Keratinocyte (primary cell): ENCODE results near the gene SOX5. TPM values are rescaled to one million over a fixed set of nuclear protein-coding genes. Genes with fewer than 3 reads are reported as not detected.

Experiments
- DNase-seq: peaks from one replicate; pipeline ENCODE4 v3.0.0-alpha.2; 2011; ENCODE audit warnings: low read depth, missing footprints, low spot score
- FAIRE-seq: peaks from 2 replicates; lab custom pipeline; 2011; peaks lifted over from hg19 to GRCh38; lab: Jason Lieb, UNC
- H2AFZ ChIP-seq: 2 replicates; pipeline ENCODE4 v1.6.0; 2012; ENCODE audit warnings: low read length, control low read depth, inconsistent platforms; ENCODE audit not compliant: control insufficient read depth
- H3K27ac ChIP-seq: 2 replicates; pipeline ENCODE4 v1.5.1; 2011; ENCODE audit warnings: low read length; ENCODE audit not compliant: control insufficient read depth, insufficient read depth
- H3K27me3 ChIP-seq: 3 replicates; pipeline ENCODE4 v1.6.0; 2011; ENCODE audit warnings: low read length; ENCODE audit not compliant: control insufficient read depth, insufficient read depth; ENCODE audit errors: extremely low read depth
- H3K36me3 ChIP-seq, 2 experiments: 2 replicates in 1 of 2; 3 replicates in 1 of 2; pipeline ENCODE4 v1.5.1; 2011; ENCODE audit warnings: low read length in 2 of 2, mild to moderate bottlenecking in 1 of 2; ENCODE audit not compliant: control insufficient read depth in 2 of 2, insufficient read depth in 2 of 2; ENCODE audit errors: extremely low read depth in 1 of 2
- H3K4me1 ChIP-seq: 3 replicates; pipeline ENCODE4 v1.5.1; 2011; ENCODE audit warnings: low read length; ENCODE audit not compliant: control insufficient read depth, insufficient read depth; ENCODE audit errors: extremely low read depth
- H3K4me2 ChIP-seq: 3 replicates; pipeline ENCODE4 v1.6.0; 2011; ENCODE audit warnings: low read depth, low read length; ENCODE audit not compliant: control insufficient read depth, insufficient read depth; ENCODE audit errors: extremely low read depth
- H3K4me3 ChIP-seq, 3 experiments: fragments of 200-600 bp in 1 of 3; sonication (generic) in 1 of 3; 2 replicates in 2 of 3; 3 replicates in 1 of 3; pipeline ENCODE4 v1.5.1; 2011 to 2016; ENCODE audit warnings: low read length in 3 of 3, mild to moderate bottlenecking in 3 of 3, control low read depth in 2 of 3, inconsistent platforms in 1 of 3, low read depth in 1 of 3, mixed read lengths in 1 of 3, mixed run types in 1 of 3, moderate library complexity in 1 of 3; ENCODE audit not compliant: control insufficient read depth in 2 of 3, insufficient read depth in 2 of 3; ENCODE audit errors: extremely low read depth in 1 of 3
- H3K79me2 ChIP-seq: 2 replicates; pipeline ENCODE4 v1.6.0; 2012; ENCODE audit warnings: low read length; ENCODE audit not compliant: control insufficient read depth, insufficient read depth
- H3K9ac ChIP-seq: 3 replicates; pipeline ENCODE4 v1.6.0; 2011; ENCODE audit warnings: low read length; ENCODE audit not compliant: control insufficient read depth, insufficient read depth; ENCODE audit errors: extremely low read depth
- H3K9me1 ChIP-seq: 3 replicates; pipeline ENCODE4 v1.6.0; 2011; ENCODE audit warnings: low read length; ENCODE audit not compliant: control insufficient read depth, insufficient read depth; ENCODE audit errors: extremely low read depth
- H3K9me3 ChIP-seq: 2 replicates; pipeline ENCODE4 v1.5.1; 2012; ENCODE audit warnings: low read depth, low read length; ENCODE audit not compliant: control insufficient read depth
- H4K20me1 ChIP-seq: 3 replicates; pipeline ENCODE4 v1.6.0; 2011; ENCODE audit warnings: low read length; ENCODE audit not compliant: control insufficient read depth, insufficient read depth; ENCODE audit errors: extremely low read depth
- EZH2 ChIP-seq: IDR thresholded peaks from one replicate; pipeline ENCODE4 v1.6.1; 2012; ENCODE audit warnings: inconsistent platforms, mild to moderate bottlenecking, low read length, moderate library complexity
- dilution Hi-C: fragments of 300-500 bp; cut with MboI; formaldehyde crosslinking; loops from one replicate; pipeline ENCODE4 v1.7.0; 2020; ENCODE audit warnings: low sequenced_read_pairs; ENCODE audit not compliant: extremely low pct_ligation_motif_present
- polyA plus RNA-seq, 5 experiments: library from polyadenylated mRNA; depleted of rRNA in 3 of 5; stranded (reverse) in 3 of 5; stranded (forward) in 1 of 5; unstranded in 1 of 5; fragments of >200 nt; gene quantifications; 1 replicate in 1 of 5; 2 replicates in 3 of 5; 3 replicates in 1 of 5; pipeline versions ENCODE4 v1.2.1 to v1.2.3, GENCODE V29; 2011 to 2012; ENCODE audit warnings: missing spikeins in 2 of 5, low read depth in 1 of 5, low replicate concordance in 1 of 5
- TF ChIP-seq, protein P1 (sequence below), 3 experiments: IDR thresholded peaks in 1 of 3; conservative IDR thresholded peaks in 1 of 3; optimal IDR thresholded peaks in 1 of 3; 2 replicates in 2 of 3; 3 replicates in 1 of 3; pipeline versions ENCODE3 to v1.5.1; 2011; ENCODE audit warnings: low read length in 3 of 3, mild to moderate bottlenecking in 3 of 3, moderate library complexity in 2 of 3, control low read depth in 1 of 3, inconsistent platforms in 1 of 3; ENCODE audit not compliant: insufficient read depth in 2 of 3; ENCODE audit errors: extremely low read depth in 1 of 3

Gene SOX5
- polyA plus RNA-seq, 1 donor (not counting 4 experiments of a cell fraction or from before 2014, with no cell fraction given) = not detected

DNA sequence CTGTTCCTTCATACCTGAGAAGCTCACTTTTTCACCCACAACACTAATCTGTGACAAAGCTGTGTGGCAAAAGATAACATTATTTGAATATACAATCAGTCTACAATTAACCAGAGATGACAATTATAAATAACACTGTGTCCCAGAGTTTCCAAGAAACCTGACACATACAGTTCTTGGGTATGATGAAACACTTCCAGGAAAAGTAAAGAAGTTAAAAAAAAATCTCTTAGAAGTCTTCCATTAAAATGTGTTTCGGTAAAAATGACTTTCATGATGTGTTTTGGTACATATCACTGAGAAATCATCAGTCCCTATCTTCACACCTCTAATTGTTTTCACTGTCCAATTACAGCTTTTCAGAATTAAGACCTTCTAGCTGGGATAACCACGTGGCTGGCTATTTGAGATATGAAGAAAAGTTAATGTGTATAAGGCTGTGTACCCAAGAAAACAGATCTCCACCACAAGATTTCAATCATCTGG, 390.2 kb downstream of the SOX5 start:
- no peaks in the 10 kb centered on the region for H3K27me3 ChIP-seq
- no peak overlapping the region for H3K4me2 ChIP-seq
- DNase-seq = no peak
- peaks cover 2% of the 10 kb centered on the region for H3K4me1 ChIP-seq
- no peak for FAIRE-seq
- H3K27ac ChIP-seq = no peak overlapping the region
- TF ChIP-seq, protein P1, sequence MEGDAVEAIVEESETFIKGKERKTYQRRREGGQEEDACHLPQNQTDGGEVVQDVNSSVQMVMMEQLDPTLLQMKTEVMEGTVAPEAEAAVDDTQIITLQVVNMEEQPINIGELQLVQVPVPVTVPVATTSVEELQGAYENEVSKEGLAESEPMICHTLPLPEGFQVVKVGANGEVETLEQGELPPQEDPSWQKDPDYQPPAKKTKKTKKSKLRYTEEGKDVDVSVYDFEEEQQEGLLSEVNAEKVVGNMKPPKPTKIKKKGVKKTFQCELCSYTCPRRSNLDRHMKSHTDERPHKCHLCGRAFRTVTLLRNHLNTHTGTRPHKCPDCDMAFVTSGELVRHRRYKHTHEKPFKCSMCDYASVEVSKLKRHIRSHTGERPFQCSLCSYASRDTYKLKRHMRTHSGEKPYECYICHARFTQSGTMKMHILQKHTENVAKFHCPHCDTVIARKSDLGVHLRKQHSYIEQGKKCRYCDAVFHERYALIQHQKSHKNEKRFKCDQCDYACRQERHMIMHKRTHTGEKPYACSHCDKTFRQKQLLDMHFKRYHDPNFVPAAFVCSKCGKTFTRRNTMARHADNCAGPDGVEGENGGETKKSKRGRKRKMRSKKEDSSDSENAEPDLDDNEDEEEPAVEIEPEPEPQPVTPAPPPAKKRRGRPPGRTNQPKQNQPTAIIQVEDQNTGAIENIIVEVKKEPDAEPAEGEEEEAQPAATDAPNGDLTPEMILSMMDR (optimal IDR thresholded peaks at IDR 0.05 in 1 of 3, IDR thresholded peaks at IDR 0.05 in 1 of 3, conservative IDR thresholded peaks at IDR 0.05 in 1 of 3; ENCODE audit: extremely low read depth in 1 of 3, insufficient read depth in 2 of 3, low read length in 3 of 3) = no peak
- no peak for TF ChIP-seq EZH2
- no peak overlapping the region for H3K9ac ChIP-seq
- H3K79me2 ChIP-seq = no peaks in the 10 kb centered on the region
- H3K4me3 ChIP-seq = no peak overlapping the region
- H2AFZ ChIP-seq = no peak overlapping the region
- no peaks in the 10 kb centered on the region for H3K9me3 ChIP-seq
- no peaks in the 10 kb centered on the region for H3K36me3 ChIP-seq
- no peaks in the 10 kb centered on the region for H3K9me1 ChIP-seq
- dilution Hi-C loops = no loop called here
- no peaks in the 10 kb centered on the region for H4K20me1 ChIP-seq

DNA sequence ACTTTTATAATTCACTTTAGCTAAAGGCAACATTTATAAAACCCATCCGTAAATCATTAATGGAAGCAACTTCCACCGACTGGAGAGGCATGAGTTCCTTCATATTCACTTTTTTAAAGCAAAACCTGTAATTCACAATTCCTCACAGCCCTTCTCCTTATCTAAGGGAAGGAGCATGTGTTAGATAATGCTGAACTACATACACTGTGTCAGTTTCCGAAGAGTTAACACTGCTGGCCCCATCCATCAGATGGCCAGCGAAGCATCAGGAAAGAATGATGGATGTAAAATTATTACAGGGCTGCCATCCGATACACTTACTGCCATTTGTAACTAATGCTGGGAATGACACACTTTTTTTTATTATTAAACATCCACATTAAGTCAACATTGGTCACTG, 392.8 kb downstream of the SOX5 start:
- Histone ChIP-seq H3K9me3 (no peaks in the 10 kb centered on the region), H2AFZ (no peak overlapping the region), H3K79me2 (no peaks in the 10 kb centered on the region), H3K4me2 (no peak overlapping the region), H4K20me1 (no peaks in the 10 kb centered on the region), H3K9ac (no peak overlapping the region), H3K27me3 (no peaks in the 10 kb centered on the region), H3K4me3 (no peak overlapping the region), H3K27ac (no peak overlapping the region), H3K4me1 (no peaks in the 10 kb centered on the region), H3K9me1 (no peaks in the 10 kb centered on the region), H3K36me3 (no peaks in the 10 kb centered on the region)
- TF ChIP-seq EZH2 = no peak
- TF ChIP-seq, protein P1 (optimal IDR thresholded peaks at IDR 0.05 in 1 of 3, IDR thresholded peaks at IDR 0.05 in 1 of 3, conservative IDR thresholded peaks at IDR 0.05 in 1 of 3; ENCODE audit: extremely low read depth in 1 of 3, insufficient read depth in 2 of 3, low read length in 3 of 3) = no peak
- DNase-seq (no peak), FAIRE-seq (no peak)
- dilution Hi-C loops = no loop called here
